K562 (cell line): Measurements from ENCODE around the gene SHLD2.

Experiments
- FOSL1 ChIP-seq: fragments of 200-800 bp; sonication (Bioruptor generic); conservative IDR thresholded peaks from 2 replicates; pipeline ENCODE4 v1.6.1; 2016; ENCODE audit warnings: missing genetic modification characterization, missing compliant biosample characterization
- JUNB ChIP-seq: fragments of 450-650 bp; formaldehyde crosslinking; conservative IDR thresholded peaks from 2 replicates; pipeline ENCODE4 v1.4.0; 2020; ENCODE audit warnings: mild to moderate bottlenecking
- UBTF ChIP-seq, 2 experiments: IDR thresholded peaks; 2 replicates each; pipeline ENCODE4 v1.6.1; 2012; ENCODE audit warnings: improper control_type of control experiment in 2 of 2, low read depth in 2 of 2, low read length in 2 of 2, borderline replicate concordance in 1 of 2
- TF ChIP-seq, protein P1 (sequence below), 3 experiments: IDR thresholded peaks in 2 of 3; conservative IDR thresholded peaks in 1 of 3; 2 replicates each; pipeline ENCODE4 v1.5.1; 2011 to 2012; ENCODE audit warnings: low read length in 3 of 3, mild to moderate bottlenecking in 3 of 3, control low read depth in 2 of 3, improper control_type of control experiment in 1 of 3, inconsistent platforms in 1 of 3, low read depth in 1 of 3, mixed read lengths in 1 of 3, moderate library complexity in 1 of 3; ENCODE audit not compliant: insufficient read depth in 2 of 3

- TF ChIP-seq JUNB (CRISPR knock-in tag) (no peak), FOSL1 (tag) (no peak), UBTF (IDR thresholded peaks at IDR 0.05; ENCODE audit: borderline replicate concordance in 1 of 2, low read depth in 2 of 2, low read length in 2 of 2) (no peak)
- TF ChIP-seq, protein P1, sequence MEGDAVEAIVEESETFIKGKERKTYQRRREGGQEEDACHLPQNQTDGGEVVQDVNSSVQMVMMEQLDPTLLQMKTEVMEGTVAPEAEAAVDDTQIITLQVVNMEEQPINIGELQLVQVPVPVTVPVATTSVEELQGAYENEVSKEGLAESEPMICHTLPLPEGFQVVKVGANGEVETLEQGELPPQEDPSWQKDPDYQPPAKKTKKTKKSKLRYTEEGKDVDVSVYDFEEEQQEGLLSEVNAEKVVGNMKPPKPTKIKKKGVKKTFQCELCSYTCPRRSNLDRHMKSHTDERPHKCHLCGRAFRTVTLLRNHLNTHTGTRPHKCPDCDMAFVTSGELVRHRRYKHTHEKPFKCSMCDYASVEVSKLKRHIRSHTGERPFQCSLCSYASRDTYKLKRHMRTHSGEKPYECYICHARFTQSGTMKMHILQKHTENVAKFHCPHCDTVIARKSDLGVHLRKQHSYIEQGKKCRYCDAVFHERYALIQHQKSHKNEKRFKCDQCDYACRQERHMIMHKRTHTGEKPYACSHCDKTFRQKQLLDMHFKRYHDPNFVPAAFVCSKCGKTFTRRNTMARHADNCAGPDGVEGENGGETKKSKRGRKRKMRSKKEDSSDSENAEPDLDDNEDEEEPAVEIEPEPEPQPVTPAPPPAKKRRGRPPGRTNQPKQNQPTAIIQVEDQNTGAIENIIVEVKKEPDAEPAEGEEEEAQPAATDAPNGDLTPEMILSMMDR (IDR thresholded peaks at IDR 0.05 in 2 of 3, conservative IDR thresholded peaks at IDR 0.05 in 1 of 3; ENCODE audit: insufficient read depth in 2 of 3, low read depth in 1 of 3, low read length in 3 of 3), result no peak
These were observed 2.6 kb upstream of the SHLD2 start for GRCh38 chr10:87092376-87092860.
